Activated CD4-positive, CD25-positive, alpha-beta regulatory T cell treated with anti-CD3 and anti-CD28 coated beads, Interleukin-2, amount 50 U/mL, for 24 hours (primary cell): ENCODE results near the gene S100A1.
A peak's percentile ranks its signal among the peaks of the same experiment; 100 is the strongest.
"Not testable (repeated sequence)": the region's sequence is repeated elsewhere in the genome, so short reads cannot be mapped to it uniquely, and the experiment has no call there.

ENCODE experiments used
- ATAC-seq, 2 donors: fragments of 150-1000 bp; cut with Tn5 transposase; one replicate each; pipeline ENCODE4 v1.10.0; 2021; ENCODE audit warnings: mild to moderate bottlenecking in 1 of 2, moderate library complexity in 1 of 2

S100A1 gene

DNA sequence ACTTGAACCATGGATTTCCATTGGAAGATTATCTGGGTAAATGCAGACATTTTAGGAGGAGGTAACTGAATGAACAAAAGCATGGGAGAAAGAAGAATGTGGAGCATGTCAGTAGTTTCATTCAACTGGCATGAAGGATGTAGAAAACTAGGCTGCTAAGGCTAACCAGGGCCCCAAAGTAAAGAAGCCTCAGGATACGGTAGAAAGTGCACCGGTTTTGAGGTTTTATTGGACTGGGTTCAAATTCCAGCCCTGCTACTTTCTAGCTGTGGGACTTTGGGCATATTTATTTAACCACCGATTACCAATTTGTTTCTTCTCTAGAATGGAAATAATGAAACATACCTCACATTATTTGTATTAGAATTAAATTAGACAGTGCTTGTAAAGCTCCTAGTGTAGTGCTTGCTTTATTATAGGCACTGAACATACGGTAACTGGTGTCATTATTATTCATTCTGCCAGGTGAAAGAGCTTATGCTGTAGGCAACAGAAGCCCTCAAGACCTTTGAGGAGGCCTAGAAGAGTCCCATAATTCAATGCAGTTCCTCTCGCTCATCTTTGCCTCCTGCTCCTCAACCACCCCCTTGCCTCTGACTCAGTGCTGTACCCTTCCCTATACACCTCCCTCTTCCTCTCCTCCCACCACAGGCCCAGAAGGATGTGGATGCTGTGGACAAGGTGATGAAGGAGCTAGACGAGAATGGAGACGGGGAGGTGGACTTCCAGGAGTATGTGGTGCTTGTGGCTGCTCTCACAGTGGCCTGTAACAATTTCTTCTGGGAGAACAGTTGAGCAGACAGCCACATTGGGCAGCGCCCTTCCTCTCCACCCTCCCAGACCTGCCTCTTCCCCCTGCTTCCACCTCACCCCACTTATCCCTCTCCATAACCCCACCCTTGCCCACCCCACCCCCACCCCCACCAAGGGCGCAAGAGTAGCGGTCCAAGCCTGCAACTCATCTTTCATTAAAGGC, 3.1 kb downstream of the S100A1 start:
- ATAC-seq: no peak

GRCh38 chr1:153633161-153633753, 5.0 kb downstream of the S100A1 start:
- ATAC-seq: no peak

DNA sequence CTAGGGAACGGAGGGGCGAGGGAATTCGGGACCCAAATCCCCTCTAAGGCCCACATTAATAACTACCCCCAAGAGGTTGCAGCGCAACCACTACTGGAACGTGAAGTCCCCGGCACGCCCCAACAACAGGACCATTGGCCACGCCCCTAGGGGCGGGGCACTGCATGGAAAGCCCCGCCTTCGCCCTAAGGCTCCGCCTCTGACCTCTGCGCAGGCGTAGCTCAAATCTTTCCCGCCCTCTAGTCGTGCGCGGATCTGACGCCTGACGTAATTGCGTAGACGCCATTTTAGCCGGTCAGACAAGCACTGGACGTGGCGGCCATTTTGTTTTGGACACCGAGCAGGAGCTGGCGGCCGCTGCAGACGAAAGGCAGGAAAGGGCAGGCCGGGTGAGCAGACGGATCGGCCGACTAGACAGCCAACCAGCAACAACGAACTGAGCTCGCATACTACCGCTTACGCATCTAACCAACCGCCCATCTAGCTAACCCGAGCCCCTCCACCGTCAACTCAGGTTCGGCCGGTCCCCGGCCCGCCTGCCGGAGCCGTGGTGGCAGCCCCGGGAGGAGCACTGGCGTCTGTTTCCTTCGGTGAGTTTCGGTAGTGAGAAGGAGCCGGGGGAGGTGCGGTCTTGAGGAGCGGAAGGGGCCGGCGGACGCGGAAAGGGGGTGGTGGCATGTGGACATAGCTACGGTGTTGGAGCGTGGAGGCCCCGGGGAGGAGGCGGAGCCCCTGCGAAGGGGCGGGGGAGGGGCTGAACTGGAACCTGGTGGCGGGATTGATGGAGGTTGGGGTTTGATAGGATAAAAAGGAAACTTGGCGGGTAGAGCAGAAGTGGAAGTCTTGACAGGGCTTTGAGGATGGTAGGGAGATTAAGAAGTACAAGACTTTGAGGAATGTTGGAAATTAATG, 5.8 kb downstream of the S100A1 start, which contains the start of gene CHTOP:
CHTOP (plus strand) TSS at position 313 of the 912 bp plus-strand sequence. CDS start 2,523 bp downstream, outside the sequence.
- ATAC-seq: peak; percentile 86 to 89

DNA sequence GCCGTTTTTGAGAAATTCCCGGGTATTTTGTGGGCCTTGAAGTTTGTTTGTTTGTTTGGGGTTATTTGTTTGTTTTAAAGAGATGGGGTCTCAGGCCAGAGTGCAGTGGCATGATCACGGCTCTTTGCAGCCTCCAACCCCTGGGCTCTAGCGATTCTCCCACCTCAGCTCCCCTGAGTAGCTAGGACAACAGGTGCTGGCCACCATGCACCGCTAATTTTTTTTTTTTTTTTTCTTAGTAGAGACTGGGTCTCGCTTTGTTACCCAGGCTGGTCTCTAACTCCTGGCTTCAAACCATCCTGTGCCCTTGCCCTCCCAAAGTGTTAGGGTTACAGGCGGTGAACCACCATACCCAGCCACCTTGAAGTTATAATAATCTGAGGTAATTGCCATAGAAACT, 7.6 kb downstream of the S100A1 start:
- ATAC-seq: no peak

DNA sequence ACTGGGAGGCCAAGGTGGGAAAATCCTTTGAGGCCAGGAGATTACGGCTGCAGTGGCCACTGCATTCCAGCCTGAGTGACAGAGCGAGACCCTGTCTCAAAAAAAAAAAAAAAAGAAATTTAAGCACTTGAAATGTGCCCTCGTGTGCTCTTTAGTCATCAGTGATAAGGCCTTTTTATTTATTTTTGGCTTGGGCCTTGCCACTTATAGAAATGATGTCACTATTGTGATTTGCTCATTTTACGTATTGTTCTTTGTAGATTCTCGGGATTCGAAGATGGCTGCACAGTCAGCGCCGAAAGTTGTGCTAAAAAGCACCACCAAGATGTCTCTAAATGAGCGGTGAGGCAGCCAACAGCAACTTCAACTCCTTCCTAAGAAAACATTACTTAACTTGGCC, 8.1 kb downstream of the S100A1 start:
- no peak for ATAC-seq

DNA sequence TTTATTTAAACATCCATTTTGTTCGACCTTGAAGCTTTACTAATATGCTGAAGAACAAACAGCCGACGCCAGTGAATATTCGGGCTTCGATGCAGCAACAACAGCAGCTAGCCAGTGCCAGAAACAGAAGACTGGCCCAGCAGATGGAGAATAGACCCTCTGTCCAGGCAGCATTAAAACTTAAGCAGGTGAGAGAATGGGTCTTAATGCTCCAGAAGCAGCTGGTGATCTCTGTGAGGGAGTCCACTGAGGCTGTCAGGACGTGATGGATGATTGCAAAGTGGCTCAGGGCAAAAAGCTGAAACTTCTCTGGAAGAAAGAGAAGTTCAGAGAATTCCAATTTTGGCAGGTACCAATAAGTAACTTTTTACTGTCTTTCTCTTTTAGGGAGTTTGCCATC, 10.0 kb downstream of the S100A1 start:
- no peak for ATAC-seq

GRCh38 chr1:153639280-153639679, 11.0 kb downstream of the S100A1 start:
- no peak for ATAC-seq

DNA sequence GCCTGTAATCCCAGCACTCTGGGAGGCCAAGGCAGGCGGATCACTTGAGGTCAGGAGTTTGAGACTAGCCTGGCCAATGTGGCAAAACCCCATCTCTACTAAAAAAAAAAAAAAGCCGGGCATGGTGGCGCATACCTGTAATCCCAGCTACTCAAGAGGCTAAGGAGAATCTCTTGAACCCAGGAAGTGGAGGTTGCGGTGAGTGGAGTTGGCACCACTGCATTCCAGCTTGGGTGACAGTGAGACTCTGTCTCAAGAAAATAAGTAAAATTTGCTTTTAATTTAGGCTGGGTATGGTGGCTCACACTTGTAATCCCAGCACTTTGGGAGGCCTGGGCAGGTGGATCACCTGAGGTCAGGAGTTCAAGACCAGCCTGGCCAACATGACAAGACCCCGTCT, 12.0 kb downstream of the S100A1 start:
- ATAC-seq: not testable (repeated sequence)

GRCh38 chr1:153640861-153641260, 12.6 kb downstream of the S100A1 start:
- ATAC-seq: no peak

GRCh38 chr1:153642161-153642560, 13.9 kb downstream of the S100A1 start:
- ATAC-seq: no peak

DNA sequence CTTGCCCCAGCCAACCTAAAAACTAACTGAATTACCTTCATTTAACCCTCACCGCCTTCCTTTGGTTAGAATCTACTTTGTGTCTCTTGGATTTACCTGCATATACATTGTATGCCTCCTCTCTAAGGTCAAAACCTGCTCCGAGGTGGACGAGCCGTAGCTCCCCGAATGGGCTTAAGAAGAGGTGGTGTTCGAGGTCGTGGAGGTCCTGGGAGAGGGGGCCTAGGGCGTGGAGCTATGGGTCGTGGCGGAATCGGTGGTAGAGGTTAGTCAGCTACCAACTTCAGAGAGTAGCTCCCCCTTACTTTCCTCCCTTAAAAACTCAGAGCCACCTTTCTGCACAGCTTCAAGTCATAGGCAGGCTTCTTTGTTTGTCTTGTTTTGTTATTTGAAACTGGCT, 14.9 kb downstream of the S100A1 start:
- ATAC-seq: no peak

DNA sequence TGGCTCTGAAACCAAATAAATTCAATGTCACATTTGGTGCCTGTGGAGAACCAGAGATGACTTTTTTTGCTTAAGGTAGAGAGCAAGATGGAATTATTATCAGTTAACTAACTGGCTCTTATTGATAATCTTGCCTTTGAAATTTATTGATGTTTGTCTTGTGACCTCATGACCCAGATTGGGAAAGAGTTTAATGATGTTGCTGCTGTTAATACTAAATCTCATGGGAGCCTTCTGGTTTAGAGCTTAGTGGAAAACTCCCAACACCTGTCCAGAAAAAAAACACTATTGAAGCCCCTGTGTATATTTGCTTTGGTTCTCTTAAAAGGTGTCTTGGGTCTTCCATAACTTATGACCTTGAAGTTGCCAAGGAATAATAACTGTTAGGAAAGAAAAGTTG, 15.6 kb downstream of the S100A1 start:
- no peak for ATAC-seq

- ATAC-seq: no peak
These were observed 18.6 kb downstream of the S100A1 start for GRCh38 chr1:153646672-153647345.

- no peak for ATAC-seq
These were observed 19.1 kb downstream of the S100A1 start for GRCh38 chr1:153647346-153647714.

GRCh38 chr1:153648000-153648643, 19.9 kb downstream of the S100A1 start:
- no peak for ATAC-seq

DNA sequence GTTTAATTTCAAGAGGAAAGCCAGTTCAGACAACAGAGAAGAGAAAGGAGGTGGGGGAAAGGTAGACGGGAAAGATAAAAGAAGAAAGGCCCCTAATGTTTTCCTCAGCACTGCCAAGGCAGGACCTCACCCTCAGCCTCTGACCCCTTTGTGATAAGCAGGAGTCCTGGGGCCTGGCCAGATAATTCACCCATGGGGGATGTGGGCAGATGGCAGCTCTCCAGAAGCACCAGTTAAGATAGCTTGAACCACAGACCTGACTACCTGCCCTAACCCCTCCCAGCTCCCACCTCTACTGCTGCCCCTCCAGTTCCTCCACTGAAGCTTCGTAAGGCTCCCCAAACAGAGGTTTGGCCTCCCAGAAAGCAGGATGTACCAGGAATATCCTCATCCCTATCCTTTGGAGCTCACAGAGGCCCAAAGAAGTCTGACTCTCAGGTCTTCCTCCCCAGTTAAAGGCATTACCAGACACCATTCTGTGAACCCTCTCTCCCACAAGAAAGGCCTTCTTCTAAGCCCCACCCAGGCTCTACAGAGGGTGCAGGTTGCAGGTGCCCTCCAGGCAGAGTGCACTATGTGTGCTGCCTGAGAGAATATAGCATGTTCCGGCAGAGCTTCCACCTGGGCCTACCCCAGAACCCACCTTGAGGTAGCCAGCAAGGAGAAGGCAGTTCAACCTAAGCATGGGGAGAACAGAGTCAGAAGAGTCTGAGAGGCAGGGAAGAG, 21.1 kb downstream of the S100A1 start:
- ATAC-seq: peak; percentile 38 to 53

GRCh38 chr1:153649863-153650235, 21.6 kb downstream of the S100A1 start:
- peak; percentile 18 to 24 for ATAC-seq

DNA sequence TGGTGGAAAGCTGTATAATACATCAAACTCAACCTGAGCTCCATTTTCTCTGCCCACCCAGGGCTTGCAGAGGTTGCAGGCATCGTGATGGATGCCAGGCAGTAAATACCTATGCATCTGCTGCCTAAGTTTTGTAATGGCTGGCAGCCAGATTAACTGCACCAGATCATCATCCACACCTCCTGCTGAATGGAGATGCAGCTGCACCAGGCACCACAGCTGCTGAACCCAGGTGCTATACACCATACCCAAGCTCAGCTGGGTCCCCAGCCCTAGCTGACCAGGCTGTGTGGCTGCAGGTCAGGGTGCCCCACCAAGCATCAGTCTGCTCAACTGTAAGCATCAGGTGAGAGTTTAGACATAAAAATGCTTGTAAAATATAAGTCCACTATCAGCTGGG, 23.5 kb downstream of the S100A1 start:
- ATAC-seq: no peak

GRCh38 chr1:153652805-153653500, 24.7 kb downstream of the S100A1 start:
- ATAC-seq: no peak

GRCh38 chr1:153655333-153655732, 27.1 kb downstream of the S100A1 start:
- no peak for ATAC-seq
